ENCODE data around the gene WFDC10B.

The WFDC10B gene

DNA sequence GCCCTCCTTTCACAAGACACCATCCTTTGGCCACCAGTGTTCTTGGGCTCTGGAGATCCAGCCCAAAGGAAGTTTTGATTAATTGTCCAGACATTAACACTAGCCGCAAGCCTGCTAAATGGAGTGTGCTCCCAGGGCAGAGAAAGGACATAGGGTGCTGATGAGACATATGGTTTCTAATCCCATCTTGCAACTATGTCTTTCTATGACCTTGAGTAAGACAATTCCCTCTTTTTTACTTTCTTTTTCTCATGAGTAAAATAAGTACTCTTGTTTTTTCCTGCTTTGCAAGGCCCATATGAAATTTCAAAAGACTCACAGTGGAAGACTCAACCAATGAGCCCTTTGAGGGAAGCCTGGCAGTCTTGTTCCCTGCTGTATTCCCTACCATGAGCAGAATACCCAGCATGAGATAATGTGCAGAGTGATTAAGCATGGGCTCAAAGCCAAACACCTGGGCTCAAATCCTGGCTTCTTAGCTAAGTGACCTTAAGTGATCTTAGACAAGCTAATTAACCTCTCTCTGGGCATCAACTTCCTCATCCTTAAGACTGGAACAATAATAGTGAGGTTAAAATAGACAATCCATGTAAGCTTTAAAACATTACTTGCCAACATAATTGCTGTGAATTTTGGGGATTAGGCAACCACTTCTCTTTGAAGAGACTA lies at the start of gene WFDC10B:
Gene WFDC10B, minus strand, starts transcription at position 51 of the 669 bp plus-strand sequence. CDS start 19,027 bp downstream, outside the sequence.
- in situ Hi-C loops (cut with HindIII; ENCODE audit: low sequenced_read_pairs): no loop called here
- no peak for DNase-seq (ENCODE audit: low read depth)
- TF ChIP-seq, protein P1, sequence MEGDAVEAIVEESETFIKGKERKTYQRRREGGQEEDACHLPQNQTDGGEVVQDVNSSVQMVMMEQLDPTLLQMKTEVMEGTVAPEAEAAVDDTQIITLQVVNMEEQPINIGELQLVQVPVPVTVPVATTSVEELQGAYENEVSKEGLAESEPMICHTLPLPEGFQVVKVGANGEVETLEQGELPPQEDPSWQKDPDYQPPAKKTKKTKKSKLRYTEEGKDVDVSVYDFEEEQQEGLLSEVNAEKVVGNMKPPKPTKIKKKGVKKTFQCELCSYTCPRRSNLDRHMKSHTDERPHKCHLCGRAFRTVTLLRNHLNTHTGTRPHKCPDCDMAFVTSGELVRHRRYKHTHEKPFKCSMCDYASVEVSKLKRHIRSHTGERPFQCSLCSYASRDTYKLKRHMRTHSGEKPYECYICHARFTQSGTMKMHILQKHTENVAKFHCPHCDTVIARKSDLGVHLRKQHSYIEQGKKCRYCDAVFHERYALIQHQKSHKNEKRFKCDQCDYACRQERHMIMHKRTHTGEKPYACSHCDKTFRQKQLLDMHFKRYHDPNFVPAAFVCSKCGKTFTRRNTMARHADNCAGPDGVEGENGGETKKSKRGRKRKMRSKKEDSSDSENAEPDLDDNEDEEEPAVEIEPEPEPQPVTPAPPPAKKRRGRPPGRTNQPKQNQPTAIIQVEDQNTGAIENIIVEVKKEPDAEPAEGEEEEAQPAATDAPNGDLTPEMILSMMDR (IDR thresholded peaks at IDR 0.05; ENCODE audit: low read depth, low read length, missing control alignments): no peak
- no peak within 1 kb of the TSS for H3K4me3 ChIP-seq (ENCODE audit: low read depth, low read length)

- DNase-seq (ENCODE audit: low read depth): no peak
Measured at GRCh38 chr20:45752746-45753145, 47.9 kb upstream of the WFDC10B start.

DNA sequence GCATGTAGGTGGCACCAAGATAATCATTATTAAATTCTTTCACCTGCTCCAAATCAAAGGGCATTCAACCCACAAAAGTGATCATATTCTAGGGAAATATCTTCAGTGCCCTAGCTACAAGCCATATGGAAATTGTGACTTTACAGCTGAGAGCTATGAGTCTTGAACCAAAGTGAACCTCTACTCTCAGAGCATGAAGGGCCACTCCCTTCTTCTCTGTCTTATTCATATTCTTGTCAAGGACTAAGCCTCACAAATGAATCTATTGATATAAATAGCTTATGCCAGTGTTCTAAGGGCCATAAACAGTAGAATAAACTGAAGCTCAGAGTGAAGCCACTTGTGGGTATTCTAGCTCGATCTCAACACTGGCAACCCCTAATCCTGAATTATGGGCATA lies 46.9 kb upstream of the WFDC10B start:
- no peak overlapping the region for H3K4me3 ChIP-seq (ENCODE audit: low read depth, low read length)
- TF ChIP-seq, protein P1 (IDR thresholded peaks at IDR 0.05; ENCODE audit: low read depth, low read length, missing control alignments): no peak
- in situ Hi-C loops (cut with HindIII; ENCODE audit: low sequenced_read_pairs): no loop called here
- DNase-seq (ENCODE audit: low read depth): no peak

More at GRCh38 chr20:45752746-45753145, 47.9 kb upstream of the WFDC10B start:
- H3K4me3 ChIP-seq (ENCODE audit: low read depth, low read length): no peak overlapping the region
- TF ChIP-seq, protein P1 (IDR thresholded peaks at IDR 0.05; ENCODE audit: low read depth, low read length, missing control alignments): no peak
- in situ Hi-C loops (cut with HindIII; ENCODE audit: low sequenced_read_pairs): no loop called here

DNA sequence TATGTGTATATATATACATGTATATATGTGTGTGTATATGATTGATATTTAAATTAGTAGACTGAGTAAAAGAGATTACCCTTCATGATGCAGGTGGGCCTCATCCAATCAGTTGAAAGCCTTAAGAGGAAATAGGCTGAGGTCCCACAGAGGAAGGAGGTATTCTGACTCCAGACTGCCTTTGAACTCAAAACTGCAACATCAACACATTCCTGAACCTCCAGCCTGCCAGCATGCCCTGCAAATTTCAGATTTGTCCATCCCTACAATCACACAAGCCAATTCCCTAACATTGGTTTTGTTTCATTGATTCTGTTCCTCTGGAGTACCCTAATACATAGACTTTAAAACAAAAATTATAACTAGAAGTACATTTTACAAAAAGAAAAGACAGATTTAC lies 40.2 kb upstream of the WFDC10B start:
- no peak for DNase-seq (ENCODE audit: low read depth)
- TF ChIP-seq, protein P1 (IDR thresholded peaks at IDR 0.05; ENCODE audit: low read depth, low read length, missing control alignments): no peak
- H3K4me3 ChIP-seq (ENCODE audit: low read depth, low read length): no peak overlapping the region
- in situ Hi-C loops (cut with HindIII; ENCODE audit: low sequenced_read_pairs): no loop called here

DNA sequence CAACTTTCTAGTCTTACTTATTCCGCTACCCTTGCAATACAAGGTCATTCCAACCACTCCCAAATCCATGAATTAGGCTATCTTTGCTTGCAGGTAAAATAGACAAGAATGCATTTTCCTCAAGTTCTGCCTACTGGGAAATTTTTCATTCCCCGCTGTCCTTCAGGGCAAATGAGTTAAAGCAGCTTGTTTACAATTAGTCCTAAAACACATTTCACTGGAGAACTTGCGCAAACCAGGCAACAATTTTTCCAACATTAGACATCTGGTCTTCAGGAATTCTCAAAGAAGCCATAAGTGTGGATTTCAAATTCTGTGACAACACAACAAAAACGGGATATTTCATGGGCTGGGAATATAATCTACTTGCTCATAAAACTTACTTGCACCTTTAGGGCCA lies 37.8 kb upstream of the WFDC10B start:
- in situ Hi-C loops (cut with HindIII; ENCODE audit: low sequenced_read_pairs): no loop called here

GRCh38 chr20:45735988-45736387 lies 31.2 kb upstream of the WFDC10B start:
- TF ChIP-seq, protein P1 (IDR thresholded peaks at IDR 0.05; ENCODE audit: low read depth, low read length, missing control alignments): no peak

More for the DNA sequence above, 37.8 kb upstream of the WFDC10B start:
- TF ChIP-seq, protein P1 (IDR thresholded peaks at IDR 0.05; ENCODE audit: low read depth, low read length, missing control alignments): no peak
- H3K4me3 ChIP-seq (ENCODE audit: low read depth, low read length): no peak overlapping the region
- DNase-seq (ENCODE audit: low read depth): no peak

More at GRCh38 chr20:45735988-45736387, 31.2 kb upstream of the WFDC10B start:
- in situ Hi-C loops (cut with HindIII; ENCODE audit: low sequenced_read_pairs): no loop called here
- no peak for DNase-seq (ENCODE audit: low read depth)
- no peak overlapping the region for H3K4me3 ChIP-seq (ENCODE audit: low read depth, low read length)
